Activated T-cell treated with anti-CD3 and anti-CD28 coated beads, Interleukin-2, amount 50 U/mL, for 24 hours (primary cell): ENCODE results near the gene NECTIN1.
"Not testable (repeated sequence)": the region's sequence is repeated elsewhere in the genome, so short reads cannot be mapped to it uniquely, and the experiment has no call there.

Experiments used
- DNase-seq: peaks from one replicate; pipeline ENCODE4 v3.0.0-alpha.2; 2020
- H3K27ac Mint-ChIP-seq: 2 replicates; pipeline ENCODE4 v1.8.0; 2020; ENCODE audit warnings: mild to moderate bottlenecking, mixed read lengths
- H3K27me3 Mint-ChIP-seq: 2 replicates; pipeline ENCODE4 v1.8.0; 2020; ENCODE audit warnings: mixed read lengths
- H3K36me3 Mint-ChIP-seq: 2 replicates; pipeline ENCODE4 v1.8.0; 2020; ENCODE audit warnings: low read depth, mixed read lengths
- H3K4me1 Mint-ChIP-seq: 2 replicates; pipeline ENCODE4 v1.8.0; 2020; ENCODE audit warnings: low read depth, mixed read lengths
- H3K4me3 Mint-ChIP-seq: 2 replicates; pipeline ENCODE4 v1.8.0; 2020; ENCODE audit warnings: mild to moderate bottlenecking, moderate library complexity, mixed read lengths
- H3K9me3 Mint-ChIP-seq: 2 replicates; pipeline ENCODE4 v1.8.0; 2020; ENCODE audit warnings: mixed read lengths

NECTIN1 gene

GRCh38 chr11:119599864-119600541 is 129.0 kb downstream of the NECTIN1 start:
- Mint-ChIP-seq H3K27ac (no peak overlapping the region), H3K4me1 (no peaks in the 10 kb centered on the region), H3K27me3 (peaks cover 28% of the 10 kb centered on the region), H3K9me3 (no peaks in the 10 kb centered on the region), H3K4me3 (no peak overlapping the region), H3K36me3 (no peaks in the 10 kb centered on the region)
- no peak for DNase-seq

- not testable (repeated sequence) for H3K4me3 Mint-ChIP-seq, H3K27ac Mint-ChIP-seq, DNase-seq, H3K9me3 Mint-ChIP-seq, H3K36me3 Mint-ChIP-seq, H3K4me1 Mint-ChIP-seq
- peaks cover 13% of the 10 kb centered on the region for H3K27me3 Mint-ChIP-seq
Measured at GRCh38 chr11:119595941-119596340, 133.1 kb downstream of the NECTIN1 start.

- peaks cover 4% of the 10 kb centered on the region for H3K4me1 Mint-ChIP-seq
- no peak overlapping the region for H3K27ac Mint-ChIP-seq
- H3K9me3 Mint-ChIP-seq, result no peaks in the 10 kb centered on the region
- no peak overlapping the region for H3K4me3 Mint-ChIP-seq
- DNase-seq, result no peak
- H3K27me3 Mint-ChIP-seq, result peaks cover 12% of the 10 kb centered on the region
- no peaks in the 10 kb centered on the region for H3K36me3 Mint-ChIP-seq
Measured at GRCh38 chr11:119594639-119595249, 134.3 kb downstream of the NECTIN1 start.

GRCh38 chr11:119593346-119593745 is 135.7 kb downstream of the NECTIN1 start:
- no peak for DNase-seq
- peaks cover 4% of the 10 kb centered on the region for H3K4me1 Mint-ChIP-seq
- H3K36me3 Mint-ChIP-seq, result no peaks in the 10 kb centered on the region
- H3K4me3 Mint-ChIP-seq, result no peak overlapping the region
- H3K9me3 Mint-ChIP-seq, result no peaks in the 10 kb centered on the region
- peaks cover 20% of the 10 kb centered on the region for H3K27me3 Mint-ChIP-seq
- no peak overlapping the region for H3K27ac Mint-ChIP-seq

GRCh38 chr11:119592642-119593041 is 136.4 kb downstream of the NECTIN1 start:
- Mint-ChIP-seq H3K4me3 (no peak overlapping the region), H3K27me3 (peaks cover 27% of the 10 kb centered on the region), H3K36me3 (no peaks in the 10 kb centered on the region), H3K9me3 (no peaks in the 10 kb centered on the region), H3K4me1 (peaks cover 4% of the 10 kb centered on the region), H3K27ac (no peak overlapping the region)
- no peak for DNase-seq

- Mint-ChIP-seq H3K36me3 (no peaks in the 10 kb centered on the region), H3K27ac (no peak overlapping the region), H3K27me3 (peaks cover 32% of the 10 kb centered on the region), H3K4me3 (no peak overlapping the region), H3K9me3 (no peaks in the 10 kb centered on the region), H3K4me1 (peaks cover 4% of the 10 kb centered on the region)
- no peak for DNase-seq
Measured at GRCh38 chr11:119591836-119592310, 137.1 kb downstream of the NECTIN1 start.

- no peak for DNase-seq
- no peaks in the 10 kb centered on the region for H3K36me3 Mint-ChIP-seq
- no peak overlapping the region for H3K27ac Mint-ChIP-seq
- H3K27me3 Mint-ChIP-seq, result peaks cover 38% of the 10 kb centered on the region
- H3K9me3 Mint-ChIP-seq, result no peaks in the 10 kb centered on the region
- no peak overlapping the region for H3K4me3 Mint-ChIP-seq
- peaks cover 4% of the 10 kb centered on the region for H3K4me1 Mint-ChIP-seq
Measured at GRCh38 chr11:119590651-119591351, 138.2 kb downstream of the NECTIN1 start.

- Mint-ChIP-seq H3K4me3 (no peak overlapping the region), H3K27me3 (peaks cover 51% of the 10 kb centered on the region), H3K9me3 (no peaks in the 10 kb centered on the region), H3K27ac (no peak overlapping the region), H3K36me3 (no peaks in the 10 kb centered on the region), H3K4me1 (peaks cover 13% of the 10 kb centered on the region)
- no peak for DNase-seq
Measured at GRCh38 chr11:119589001-119589400, 140.0 kb downstream of the NECTIN1 start.
